Activated naive CD4-positive, alpha-beta T cell treated with anti-CD3 and anti-CD28 coated beads, Interleukin-2, amount 50 U/mL, for 16 hours (primary cell): ENCODE measurements around the gene ARL2.
"Not testable (repeated sequence)": the region's sequence is repeated elsewhere in the genome, so short reads cannot be mapped to it uniquely, and the experiment has no call there.

Experiments used
- DNase-seq: peaks from one replicate; pipeline ENCODE4 v3.0.0-alpha.2; 2020

Gene ARL2

DNA sequence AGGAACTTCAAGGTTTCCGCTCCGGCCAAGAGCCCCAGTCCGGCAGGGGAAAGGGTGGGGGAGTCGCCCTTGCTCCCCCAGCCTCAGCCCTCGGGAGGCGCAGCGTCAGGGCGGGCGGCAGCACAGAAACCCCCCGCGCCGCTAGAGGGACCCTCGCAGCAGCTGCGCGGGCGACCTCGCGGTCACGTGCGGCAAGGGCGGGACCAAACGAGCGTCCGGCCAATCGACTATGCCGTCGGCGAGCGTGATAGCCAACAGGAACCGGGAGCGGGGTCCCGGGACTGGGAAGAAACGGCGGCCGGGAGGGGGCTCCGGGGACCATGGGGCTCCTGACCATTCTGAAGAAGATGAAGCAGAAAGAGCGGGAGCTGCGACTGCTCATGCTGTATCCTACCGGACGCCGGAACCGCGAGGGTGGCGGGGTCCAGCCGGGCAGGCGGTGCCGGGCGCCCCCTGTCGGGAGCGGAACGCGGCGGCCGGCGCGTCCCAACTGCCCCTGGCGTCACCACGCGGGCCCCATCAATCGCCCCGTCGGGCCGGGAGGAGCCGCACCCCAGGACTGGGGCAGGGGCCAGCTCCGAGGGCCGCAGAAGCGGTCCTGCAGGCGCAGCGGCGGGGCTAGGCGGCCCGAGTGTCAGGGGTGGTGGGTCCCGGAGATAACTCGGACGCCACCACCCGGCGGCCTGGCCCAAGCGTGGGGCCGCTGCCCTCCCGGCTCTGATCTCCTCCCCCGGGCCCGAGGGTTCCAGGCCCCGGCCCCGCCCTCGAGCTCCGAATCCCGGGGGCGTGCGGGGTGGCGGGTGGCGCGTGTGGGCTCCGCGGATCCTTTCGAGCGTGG, at the start of gene ARL2:
ARL2 (plus strand) TSS at position 273 of the 838 bp plus-strand sequence; CDS start at position 321, 48 bp downstream.
- DNase-seq = peak; percentile 89

DNA sequence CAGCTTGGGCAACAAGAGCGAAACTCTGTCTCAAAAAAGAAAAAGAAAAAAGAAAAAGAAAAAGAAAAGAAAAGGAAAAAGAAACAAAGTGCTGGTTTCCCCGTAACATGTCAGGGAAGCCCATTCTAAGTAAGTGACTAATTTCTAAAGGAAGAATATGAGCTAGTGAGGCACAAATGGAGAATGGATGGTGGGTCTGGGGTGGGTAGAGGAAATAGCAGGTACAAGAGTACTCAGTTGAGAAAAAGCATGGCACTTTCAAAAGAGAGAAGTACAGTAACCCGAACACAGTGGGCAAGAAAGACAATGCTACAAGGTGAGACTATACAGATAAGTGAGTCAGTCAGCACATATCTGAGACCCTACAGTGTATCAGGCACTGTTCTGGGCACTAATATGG, 46.6 kb upstream of the ARL2 start:
- DNase-seq = no peak

DNA sequence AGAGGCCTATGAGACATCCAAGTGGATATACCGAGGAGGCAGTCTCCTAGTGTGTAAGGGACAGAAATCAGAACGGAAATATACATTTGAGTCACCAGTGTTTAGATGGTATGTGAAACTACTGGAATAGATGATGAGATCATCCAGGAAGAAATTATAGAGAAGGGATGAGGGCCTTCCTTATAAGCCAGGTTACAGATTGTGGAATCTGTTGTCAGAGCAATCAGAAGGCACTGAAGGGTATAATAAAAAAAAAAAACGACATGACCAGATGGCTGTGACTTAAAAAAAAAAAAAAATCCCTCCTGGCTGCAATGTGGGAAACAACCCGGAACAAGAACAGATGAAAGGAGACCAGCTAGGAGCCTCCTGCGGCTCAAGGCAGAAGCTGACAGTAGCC, 44.8 kb upstream of the ARL2 start:
- no peak for DNase-seq

DNA sequence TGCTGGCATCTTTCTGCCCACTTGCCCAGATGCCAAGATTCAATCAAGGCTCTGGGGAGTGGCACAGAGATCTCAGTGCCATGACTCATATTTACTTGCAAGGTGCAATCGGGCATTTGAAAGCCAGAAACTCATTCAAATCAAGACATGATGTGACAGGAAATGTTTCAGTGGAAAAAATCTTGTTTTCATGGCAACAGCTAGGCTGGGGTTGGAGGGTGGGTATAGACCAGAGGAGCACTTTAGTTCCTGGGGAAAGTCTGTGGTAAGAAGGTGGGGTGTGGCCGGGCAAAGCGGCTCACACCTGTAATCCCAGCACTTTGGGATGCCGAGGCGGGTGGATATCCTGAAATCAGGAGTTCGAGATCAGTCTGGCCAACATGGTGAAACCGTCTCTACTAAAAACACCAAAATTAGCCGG, 43.2 kb upstream of the ARL2 start:
- DNase-seq = peak; percentile 29

DNA sequence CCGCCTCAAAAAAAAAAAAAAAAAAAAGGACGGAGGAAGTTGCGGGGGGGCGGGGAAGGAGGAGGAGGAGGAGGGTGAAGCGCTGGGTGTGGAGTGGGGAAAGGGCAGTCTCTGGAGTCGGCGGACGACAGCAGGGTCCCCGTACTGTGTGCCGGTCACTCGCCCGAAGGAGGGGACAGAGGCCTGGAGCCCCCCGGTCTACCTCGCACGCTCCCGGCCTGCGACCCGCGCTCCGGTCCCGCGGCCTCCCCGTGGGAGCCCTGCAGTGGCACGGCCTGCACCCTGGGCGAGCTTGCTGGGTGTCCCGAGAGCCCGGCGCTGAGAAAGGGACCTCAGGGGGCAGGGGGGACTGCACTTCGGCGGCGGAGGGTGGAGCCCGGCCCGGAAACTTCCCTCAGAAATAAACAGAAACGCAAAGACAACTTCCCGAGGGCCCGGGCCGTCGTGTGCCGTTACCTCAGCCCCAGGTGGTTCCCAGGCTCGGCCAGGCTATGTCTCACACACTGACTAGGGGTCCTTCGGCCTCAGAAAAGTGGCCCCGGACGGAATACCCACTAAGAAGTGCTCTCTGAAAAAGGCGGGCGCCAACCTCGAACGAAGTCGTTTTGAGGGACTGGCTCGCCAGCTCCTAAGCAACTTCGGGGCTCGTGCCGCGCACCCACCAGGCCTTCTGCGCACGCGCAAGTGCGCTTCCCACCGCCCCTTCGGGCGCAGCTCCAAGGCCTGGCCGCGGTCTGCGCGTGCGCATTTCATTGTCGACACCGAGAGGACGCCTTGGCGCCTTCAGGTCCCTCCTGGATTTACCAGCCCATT, 42.3 kb upstream of the ARL2 start, which contains the start of gene MAJIN:
MAJIN (minus strand) TSS at position 688 of the 813 bp plus-strand sequence. CDS start 12,703 bp downstream, outside the sequence.
- DNase-seq = peak; percentile 91

DNA sequence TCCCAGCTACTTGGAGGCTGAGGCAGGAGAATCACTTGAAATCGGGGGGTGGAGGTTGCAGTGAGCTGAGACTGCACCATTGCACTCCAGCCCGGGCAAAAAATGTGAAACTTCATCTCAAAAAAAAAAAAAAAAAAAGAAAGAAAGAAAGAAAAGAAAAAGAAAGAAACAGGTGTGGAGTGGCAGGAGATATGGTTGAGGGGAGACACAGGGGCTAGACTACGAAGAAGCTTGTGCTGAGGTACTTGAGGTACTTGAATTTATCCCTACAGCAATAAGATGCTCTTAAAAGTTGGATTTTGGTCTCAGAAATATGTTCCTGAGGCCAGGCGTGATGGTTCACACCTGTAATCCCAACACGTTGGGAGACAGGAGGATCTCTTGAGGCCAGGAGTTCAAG, 39.8 kb upstream of the ARL2 start:
- DNase-seq = no peak

DNA sequence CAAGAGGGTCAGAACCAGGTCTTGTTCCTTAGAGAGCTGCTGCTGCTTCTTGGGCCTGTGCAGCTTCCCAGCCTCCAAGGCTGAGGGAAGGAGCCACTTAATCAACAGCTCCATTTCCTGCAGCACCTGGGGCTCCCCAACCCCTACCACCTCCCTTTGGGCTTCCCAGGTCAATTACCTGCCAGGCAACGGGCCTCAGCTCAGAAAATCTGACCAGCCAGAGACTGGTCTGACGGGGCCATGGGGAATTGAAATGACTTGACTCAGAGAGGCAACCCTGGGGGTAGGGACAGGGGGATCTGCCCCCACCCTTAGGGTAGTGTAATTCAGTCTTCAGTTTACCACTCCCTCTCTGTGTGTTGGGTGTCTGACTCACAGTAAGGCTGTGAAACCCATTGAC, 37.3 kb upstream of the ARL2 start:
- DNase-seq = no peak

DNA sequence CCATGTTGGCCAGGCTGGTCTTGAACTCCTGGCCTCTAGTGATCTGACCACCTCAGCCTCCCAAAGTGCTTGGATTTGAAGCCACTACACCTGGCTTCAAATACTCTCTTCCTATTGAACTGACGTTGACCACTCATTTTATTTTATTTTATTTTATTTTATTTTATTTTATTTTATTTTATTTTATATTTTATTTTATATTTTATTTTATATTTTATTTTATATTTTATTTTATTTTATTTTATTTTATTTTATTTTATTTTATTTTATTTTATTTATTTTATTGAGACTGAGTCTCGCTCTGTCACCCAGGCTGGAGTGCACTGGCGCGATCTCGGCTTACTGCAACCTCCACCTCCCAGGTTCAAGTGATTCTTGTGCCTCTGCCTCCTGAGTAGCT, 30.6 kb upstream of the ARL2 start:
- not testable (repeated sequence) for DNase-seq

DNA sequence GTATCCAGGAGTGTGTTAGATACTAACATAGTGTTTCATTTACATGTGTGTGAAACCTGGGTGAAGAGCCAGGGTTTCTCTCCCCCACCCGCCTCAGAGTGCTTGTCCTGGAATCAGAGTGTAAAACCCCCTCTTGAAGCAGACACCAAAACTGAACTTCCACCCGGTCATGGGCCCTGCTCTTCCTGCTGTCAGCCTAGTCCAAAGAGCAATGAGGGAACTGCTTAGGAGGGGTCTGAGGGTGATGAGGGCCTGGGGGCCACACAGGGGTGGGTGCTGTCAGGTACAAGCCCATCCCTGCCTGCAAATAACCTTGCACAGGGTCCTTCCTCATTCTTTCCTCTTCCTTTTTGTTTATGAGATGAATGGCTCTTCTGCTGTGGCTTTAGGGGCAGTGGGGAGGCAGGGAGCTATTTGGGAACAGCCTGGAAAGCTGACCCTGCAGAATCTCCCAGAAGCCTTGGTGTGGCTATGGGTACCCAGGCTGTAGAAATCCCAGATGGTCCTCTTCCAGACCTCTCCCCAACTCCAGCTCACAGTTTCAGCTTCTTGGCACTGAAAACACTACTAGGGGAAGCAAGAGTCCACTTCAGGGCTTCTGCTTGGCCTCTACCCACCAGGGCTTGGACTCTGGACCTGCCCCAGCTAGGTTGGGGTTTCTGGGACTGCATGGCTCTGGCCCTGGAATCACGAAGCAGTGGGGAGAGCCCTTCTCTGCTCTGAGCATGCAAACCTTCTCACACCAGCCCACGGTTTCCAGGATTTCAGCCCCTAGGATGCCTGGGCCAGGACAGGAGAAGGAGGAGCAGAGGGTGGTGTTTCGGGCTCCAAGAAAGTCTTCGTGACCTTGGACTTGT, 25.7 kb upstream of the ARL2 start:
- DNase-seq = no peak

DNA sequence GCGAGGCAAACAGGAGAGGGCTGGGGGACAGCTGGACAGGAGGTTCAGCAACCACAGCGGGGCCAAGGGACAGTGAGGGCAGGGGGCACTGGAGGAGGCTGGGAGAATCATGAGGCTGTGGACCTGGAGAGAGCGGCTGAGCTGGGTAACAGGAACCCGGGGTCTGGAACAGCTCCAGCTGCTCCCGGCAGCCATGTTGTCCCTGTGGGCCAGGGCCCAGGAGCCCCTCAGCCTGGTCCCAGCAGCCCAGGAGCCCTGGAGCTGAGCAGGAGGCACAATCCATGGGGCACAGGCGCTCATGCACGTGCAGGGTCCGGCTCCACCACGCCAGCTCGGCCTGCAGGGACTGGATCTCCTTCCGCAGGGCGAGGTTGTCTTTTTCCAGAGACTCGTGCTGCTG, 24.5 kb upstream of the ARL2 start:
- DNase-seq = no peak

DNA sequence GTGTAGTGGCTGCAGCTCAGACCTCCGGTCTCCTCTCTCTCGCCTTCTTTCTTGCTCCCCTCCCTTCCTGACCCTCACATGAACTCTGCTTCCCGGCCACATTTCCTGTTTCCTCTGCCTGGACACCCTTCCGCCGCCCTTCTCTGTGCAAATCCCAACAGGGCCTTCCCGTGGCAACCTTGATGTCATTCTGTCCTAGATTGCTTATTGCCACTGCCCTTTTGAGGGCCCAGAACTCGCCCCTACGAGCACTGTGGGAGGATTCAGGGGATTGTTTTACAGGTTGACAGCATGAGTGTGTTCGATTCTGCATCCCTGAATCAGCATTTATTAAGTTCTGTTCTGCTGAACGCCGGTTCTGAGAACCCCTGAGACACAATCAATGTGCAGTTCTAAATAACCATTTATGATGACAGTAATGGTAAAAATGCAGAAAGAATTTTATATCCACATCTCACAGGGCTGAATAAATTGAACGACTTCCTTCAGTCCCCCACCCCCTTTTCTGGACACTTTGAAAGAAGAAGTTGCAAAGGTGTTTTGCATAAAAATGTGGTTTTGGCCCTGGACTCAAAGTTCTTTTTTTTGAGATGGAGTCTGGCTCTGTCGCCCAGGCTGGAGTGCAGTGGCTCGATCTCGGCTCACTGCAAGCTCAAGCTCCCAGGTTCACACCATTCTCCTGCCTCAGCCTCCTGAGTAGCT, 23.6 kb upstream of the ARL2 start:
- no peak for DNase-seq

DNA sequence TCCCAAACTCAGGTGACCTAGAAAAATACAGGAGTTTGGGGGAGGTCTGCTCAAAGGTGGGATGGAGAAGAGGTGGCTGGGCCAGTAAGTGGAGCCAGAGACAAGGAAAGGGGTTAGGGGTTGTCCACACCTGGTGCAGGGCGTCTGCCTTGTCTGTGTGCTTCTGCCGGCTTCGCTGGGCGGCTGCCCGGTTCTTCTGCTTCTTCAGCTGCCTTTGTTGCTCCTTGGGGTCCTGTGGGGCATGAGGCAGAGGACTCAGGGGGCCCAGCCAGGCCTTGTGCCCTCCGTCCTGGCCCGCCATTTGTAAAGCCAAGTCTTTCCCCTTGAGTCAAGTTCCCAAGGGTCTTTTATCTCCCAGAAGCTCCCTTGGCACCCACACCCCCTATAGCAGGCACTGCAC, 19.6 kb upstream of the ARL2 start:
- DNase-seq = no peak

DNA sequence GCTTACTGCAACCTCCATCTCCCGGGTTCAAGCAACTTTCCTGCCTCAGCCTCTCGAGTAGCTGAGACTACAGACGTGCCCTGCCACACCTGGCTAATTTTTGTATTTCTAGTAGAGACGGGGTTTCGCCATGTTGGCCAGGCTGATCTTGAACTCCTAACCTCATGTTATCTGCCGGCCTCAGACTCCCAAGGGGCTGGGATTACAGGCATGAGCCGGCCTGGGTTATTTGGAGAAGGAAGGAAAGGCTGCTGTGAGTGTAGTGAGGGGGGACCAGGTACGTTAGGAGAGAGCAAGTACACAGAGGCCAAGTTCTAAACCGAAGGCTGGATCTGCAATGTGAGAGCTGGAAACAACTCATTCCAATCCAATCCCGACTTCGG, 17.6 kb upstream of the ARL2 start:
- DNase-seq = no peak

DNA sequence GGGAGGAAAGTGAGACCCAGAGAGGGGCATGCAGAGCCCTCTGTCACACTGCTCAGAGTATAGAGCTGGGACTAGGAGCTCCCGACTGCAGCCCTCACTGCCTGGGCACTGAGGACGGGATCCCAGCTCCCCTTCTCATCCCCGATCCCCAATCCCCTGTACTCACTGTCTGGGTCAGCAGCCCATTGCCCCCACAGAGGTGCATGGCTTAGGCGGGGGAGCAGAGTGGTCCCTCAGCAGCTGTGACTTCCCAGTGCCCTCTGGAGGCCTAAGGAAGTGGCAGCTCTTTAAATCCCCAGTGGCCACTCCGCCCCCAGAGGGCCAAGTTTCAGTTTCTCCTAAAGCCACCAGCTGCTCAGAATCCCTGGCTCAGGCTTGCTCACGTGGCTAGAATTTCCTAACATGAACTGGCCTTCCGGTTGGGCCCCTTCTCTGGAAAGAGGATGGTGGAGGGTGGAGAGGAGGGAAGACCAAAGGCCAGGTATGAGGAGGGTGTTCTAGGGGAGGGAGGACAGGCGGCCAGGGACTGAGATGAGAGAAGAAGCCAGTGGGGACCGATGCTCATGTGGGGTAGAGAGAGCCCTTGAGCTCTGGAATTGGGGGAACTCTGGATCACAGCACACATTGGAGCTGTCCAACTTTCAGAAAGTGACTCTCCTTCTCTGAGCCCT, 17.1 kb upstream of the ARL2 start, which contains the start of gene BATF2:
BATF2 (minus strand) TSS at position 262 of the 671 bp plus-strand sequence; CDS start at position 205, 57 bp downstream.
- DNase-seq = no peak

DNA sequence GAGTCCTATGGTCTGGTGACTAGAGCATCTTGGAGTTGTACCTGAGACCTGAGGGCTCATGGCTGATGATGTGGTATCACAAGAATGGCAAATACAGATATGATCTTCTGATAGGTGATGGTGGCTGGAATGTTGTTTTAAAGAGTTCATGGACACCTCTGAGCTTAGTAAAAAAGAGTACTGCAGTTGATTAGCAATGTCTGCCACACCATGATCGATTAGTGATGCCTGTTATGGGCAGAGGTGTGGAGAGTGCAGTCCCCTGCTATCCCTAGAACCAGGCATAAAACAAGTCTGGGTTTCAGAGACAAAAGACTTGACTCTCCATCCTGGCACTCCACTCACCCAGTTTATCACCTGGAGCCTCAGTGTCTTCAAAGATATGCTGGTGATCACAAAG, 15.8 kb upstream of the ARL2 start:
- no peak for DNase-seq

DNA sequence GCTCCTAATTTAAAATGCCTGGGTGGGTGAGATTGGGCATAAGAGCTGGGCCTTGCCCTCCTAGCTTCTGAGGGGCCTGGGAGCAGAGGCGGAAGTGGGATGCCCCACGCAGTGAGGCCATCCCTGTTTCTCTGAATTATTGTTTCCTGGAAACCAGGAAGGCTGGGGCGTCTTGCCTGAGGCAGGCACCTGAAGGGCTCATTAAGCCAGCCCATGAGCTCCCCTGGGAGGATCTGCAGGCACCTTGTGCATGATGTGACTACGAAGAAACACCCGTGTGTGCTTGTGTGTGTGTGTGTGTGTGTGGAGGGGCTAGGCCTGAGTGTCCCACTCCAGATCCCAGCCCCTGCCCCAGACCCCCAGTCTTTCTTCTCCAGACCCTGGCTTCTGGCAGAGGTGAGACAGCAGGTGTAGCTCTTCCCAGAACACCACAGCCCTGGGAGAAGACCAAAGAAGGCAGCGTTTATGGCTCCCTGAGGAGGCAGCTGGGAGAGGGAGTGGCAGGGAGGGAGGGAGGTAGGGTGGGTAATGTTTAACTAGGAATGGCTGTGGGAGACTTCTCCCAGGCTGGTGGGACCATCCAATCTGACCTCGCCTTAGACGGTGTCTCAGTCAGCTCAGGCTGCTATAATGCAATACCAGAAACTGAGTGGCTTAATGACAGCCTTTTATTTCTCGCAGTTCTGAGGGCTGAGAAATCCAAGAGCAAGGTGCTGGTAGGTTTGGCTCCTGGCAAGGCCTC, 15.1 kb upstream of the ARL2 start:
- no peak for DNase-seq

DNA sequence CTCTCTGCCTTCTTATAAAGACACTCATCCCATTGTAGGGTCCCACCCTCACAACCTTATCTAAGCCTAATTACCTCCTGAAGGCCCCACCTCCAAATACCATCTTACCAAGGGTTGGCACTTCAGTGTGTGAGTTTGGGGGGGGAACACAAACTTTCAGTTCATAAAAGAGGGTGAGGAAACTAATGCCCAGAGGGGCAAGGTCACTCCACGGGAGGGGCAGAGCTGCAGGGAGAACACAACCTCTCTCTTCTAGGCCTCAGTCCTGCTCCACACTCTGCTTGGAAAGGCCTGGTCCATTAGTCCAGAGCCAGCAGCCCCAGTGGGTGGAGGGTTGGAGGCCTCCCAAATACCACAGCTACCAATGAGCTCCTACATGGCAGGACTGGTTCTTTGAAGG, 14.5 kb upstream of the ARL2 start:
- no peak for DNase-seq

DNA sequence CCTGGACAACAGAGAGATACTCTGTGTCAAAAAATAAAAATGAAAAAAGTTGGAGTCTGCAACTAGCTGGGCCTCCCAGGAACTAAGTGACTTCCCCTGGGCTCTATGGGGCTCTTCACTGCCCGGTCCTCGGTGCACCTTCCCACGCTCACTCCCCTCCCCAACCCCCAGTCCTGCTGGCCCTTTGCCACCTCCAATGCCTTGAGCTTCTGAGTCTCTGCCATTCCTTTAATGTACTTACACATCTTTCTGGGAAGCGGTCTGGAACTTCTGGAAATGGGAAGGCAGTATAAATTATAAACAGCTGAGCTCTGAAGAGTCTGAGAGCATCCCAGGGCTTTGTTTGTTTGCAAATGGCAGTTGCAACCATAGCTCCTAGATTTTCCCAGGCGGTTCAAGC, 11.3 kb upstream of the ARL2 start:
- DNase-seq = no peak

DNA sequence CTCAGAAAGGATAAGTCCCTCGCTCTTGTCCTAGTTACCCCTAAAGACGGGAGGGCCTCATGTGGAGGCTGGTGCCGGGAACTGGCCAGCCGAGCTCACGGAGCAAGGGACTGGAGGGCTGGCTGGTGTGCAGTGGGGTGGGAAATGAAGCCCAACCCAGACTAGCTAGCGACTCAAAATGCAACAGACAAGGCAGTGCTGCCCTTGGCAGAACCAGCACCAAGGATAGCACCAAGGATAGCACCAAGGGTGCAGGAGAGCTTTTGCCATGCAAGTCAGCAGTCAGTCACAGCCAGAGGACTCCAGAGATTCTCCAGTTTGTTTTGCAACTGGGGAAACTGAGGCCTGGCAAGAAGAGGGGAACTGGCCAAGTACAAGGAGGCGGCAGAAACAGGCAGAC, 10.7 kb upstream of the ARL2 start:
- DNase-seq = no peak

DNA sequence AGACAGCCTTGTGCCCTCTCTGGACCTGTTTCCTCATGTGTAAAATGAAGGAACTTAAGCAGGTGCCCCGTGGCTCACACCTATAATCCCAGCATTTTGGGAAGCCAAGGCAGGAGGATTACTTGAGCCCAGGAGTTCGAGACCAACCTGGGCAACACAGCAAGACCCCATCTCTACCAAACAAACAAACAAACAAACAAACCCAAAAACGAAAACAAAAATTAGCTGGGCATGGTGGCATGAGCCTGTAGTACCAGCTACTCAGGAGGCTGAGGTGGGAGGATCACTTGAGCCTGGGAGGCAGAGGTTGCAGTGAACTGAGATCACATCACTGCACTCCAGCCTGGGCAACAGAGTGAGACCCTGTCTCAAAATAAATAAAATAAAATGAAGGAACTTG, 10.0 kb upstream of the ARL2 start:
- DNase-seq = not testable (repeated sequence)

DNA sequence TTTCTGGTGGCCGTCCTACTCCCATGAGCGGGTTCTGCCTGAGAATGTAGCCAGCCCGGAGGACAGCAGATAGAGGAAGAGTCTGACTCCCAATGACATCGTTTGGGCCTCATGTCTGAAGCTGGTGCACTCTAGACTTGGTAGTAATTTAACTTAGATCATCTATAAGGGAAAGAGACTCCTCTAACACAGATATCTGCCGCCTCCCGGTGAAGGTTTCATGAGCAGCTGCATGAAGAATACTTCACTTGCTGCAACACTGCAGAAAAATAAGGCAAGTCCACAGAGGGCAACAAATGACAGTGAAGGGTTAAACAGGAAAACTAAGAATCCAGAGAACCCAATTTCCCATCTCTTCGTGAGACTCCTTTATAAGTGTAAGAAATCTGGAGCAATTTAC, 5.9 kb upstream of the ARL2 start:
- no peak for DNase-seq
